Mesendoderm (in vitro differentiated cells): ENCODE measurements around the gene SMPDL3B.

Experiments
- DNase-seq: peaks from one replicate; pipeline ENCODE4 v3.0.0; 2013
- H2AK5ac ChIP-seq: 2 replicates; pipeline ENCODE4 v1.6.1; 2013; ENCODE audit warnings: low read length, inconsistent platforms
- H2BK120ac ChIP-seq: 2 replicates; pipeline ENCODE4 v1.6.1; 2013; ENCODE audit warnings: low read depth, mild to moderate bottlenecking, low read length, moderate library complexity, mixed read lengths
- H2BK15ac ChIP-seq: replicated peaks from 2 replicates; pipeline ENCODE4 v1.6.1; 2013; ENCODE audit warnings: low read depth, mild to moderate bottlenecking, moderate library complexity
- H2BK5ac ChIP-seq: 2 replicates; pipeline ENCODE4 v1.6.1; 2013; ENCODE audit warnings: low read length, inconsistent platforms
- H3K18ac ChIP-seq: 2 replicates; pipeline ENCODE4 v1.6.1; 2013; ENCODE audit warnings: mild to moderate bottlenecking, low read length, mixed read lengths
- H3K23ac ChIP-seq: one replicate; pipeline ENCODE4 v1.6.1; 2013; ENCODE audit warnings: low read length
- H3K27ac ChIP-seq: 2 replicates; pipeline ENCODE4 v1.5.1; 2013; ENCODE audit warnings: low read depth, mild to moderate bottlenecking, inconsistent platforms, low read length, moderate library complexity
- H3K27me3 ChIP-seq: 2 replicates; pipeline ENCODE4 v1.6.1; 2013; ENCODE audit warnings: low read length, control low read depth, mild to moderate bottlenecking, inconsistent platforms; ENCODE audit not compliant: insufficient read depth, poor library complexity
- H3K36me3 ChIP-seq: 2 replicates; pipeline ENCODE4 v1.6.1; 2013; ENCODE audit warnings: low read length, inconsistent platforms; ENCODE audit not compliant: control insufficient read depth, insufficient read depth
- H3K4ac ChIP-seq: one replicate; pipeline ENCODE4 v1.6.1; 2013; ENCODE audit warnings: low read depth, mild to moderate bottlenecking, low read length, moderate library complexity
- H3K4me1 ChIP-seq: 2 replicates; pipeline ENCODE4 v1.6.1; 2013; ENCODE audit warnings: low read depth, low read length, inconsistent platforms; ENCODE audit not compliant: control insufficient read depth
- H3K4me2 ChIP-seq: 2 replicates; pipeline ENCODE4 v1.6.1; 2013; ENCODE audit warnings: low read length
- H3K4me3 ChIP-seq: 2 replicates; pipeline ENCODE4 v1.5.1; 2013; ENCODE audit warnings: mild to moderate bottlenecking, low read length
- H3K56ac ChIP-seq: one replicate; pipeline ENCODE4 v1.6.1; 2013; ENCODE audit warnings: low read length
- H3K79me1 ChIP-seq: 2 replicates; pipeline ENCODE4 v1.6.1; 2013; ENCODE audit warnings: low read length, inconsistent platforms
- H3K79me2 ChIP-seq: 2 replicates; pipeline ENCODE4 v1.6.1; 2013; ENCODE audit warnings: mild to moderate bottlenecking, low read length; ENCODE audit not compliant: control insufficient read depth, insufficient read depth
- H3K9ac ChIP-seq: 2 replicates; pipeline ENCODE4 v1.6.1; 2013; ENCODE audit warnings: low read length, inconsistent platforms
- H4K5ac ChIP-seq: one replicate; pipeline ENCODE4 v1.6.1; 2013; ENCODE audit warnings: low read length
- H4K8ac ChIP-seq: one replicate; pipeline ENCODE4 v1.6.1; 2013; ENCODE audit warnings: low read depth, mild to moderate bottlenecking, control low read depth, low read length, moderate library complexity
- WGBS: extraction: QIAGEN DNeasy Blood & Tissue Kit; methylation state at CpG from one replicate; pipeline ENCODE4 v1.1.7; 2013; ENCODE audit warnings: low lambda C conversion rate, missing lambda C conversion rate; ENCODE audit not compliant: insufficient coverage; ENCODE audit errors: extremely low coverage; 5-methylcytosine and 5-hydroxymethylcytosine counted together

Gene SMPDL3B

GRCh38 chr1:27955076-27955475, 20.3 kb downstream of the SMPDL3B start:
- no peaks in the 10 kb centered on the region for H3K79me1 ChIP-seq
- H3K23ac ChIP-seq: no peak overlapping the region
- no peak overlapping the region for H3K9ac ChIP-seq
- no peaks in the 10 kb centered on the region for H3K27me3 ChIP-seq
- H3K4me1 ChIP-seq: no peaks in the 10 kb centered on the region
- H4K5ac ChIP-seq: no peak overlapping the region
- no peak for DNase-seq
- no peak overlapping the region for H2BK15ac ChIP-seq
- no peak overlapping the region for H3K4me3 ChIP-seq
- no peak overlapping the region for H3K4ac ChIP-seq
- H3K27ac ChIP-seq: no peak overlapping the region
- H2BK5ac ChIP-seq: no peak overlapping the region
- H2AK5ac ChIP-seq: no peak overlapping the region
- H3K79me2 ChIP-seq: no peaks in the 10 kb centered on the region
- H3K56ac ChIP-seq: no peak overlapping the region
- H2BK120ac ChIP-seq: no peak overlapping the region
- H3K36me3 ChIP-seq: no peaks in the 10 kb centered on the region
- no peak overlapping the region for H3K4me2 ChIP-seq
- no peak overlapping the region for H4K8ac ChIP-seq
- H3K18ac ChIP-seq: no peak overlapping the region
- WGBS: no CpG with 5 or more reads among the region's 6 CpGs

- Histone ChIP-seq H2AK5ac (no peak overlapping the region), H4K8ac (no peak overlapping the region), H3K4me3 (no peak overlapping the region), H3K18ac (no peak overlapping the region), H2BK120ac (no peak overlapping the region), H3K23ac (no peak overlapping the region), H3K9ac (no peak overlapping the region), H3K56ac (no peak overlapping the region), H3K4ac (no peak overlapping the region), H3K4me1 (peaks cover 3% of the 10 kb centered on the region), H3K79me1 (peaks cover 8% of the 10 kb centered on the region), H4K5ac (no peak overlapping the region), H2BK15ac (no peak overlapping the region), H3K79me2 (no peaks in the 10 kb centered on the region), H3K4me2 (no peak overlapping the region), H3K27ac (no peak overlapping the region), H2BK5ac (no peak overlapping the region), H3K27me3 (no peaks in the 10 kb centered on the region), H3K36me3 (no peaks in the 10 kb centered on the region)
- no CpG with 5 or more reads among the region's 6 CpGs for WGBS
- no peak for DNase-seq
These were observed 22.0 kb downstream of the SMPDL3B start for GRCh38 chr1:27956761-27957160.

GRCh38 chr1:27957655-27958054, 22.9 kb downstream of the SMPDL3B start:
- no peak overlapping the region for H3K4me3 ChIP-seq
- peaks cover 8% of the 10 kb centered on the region for H3K79me1 ChIP-seq
- H3K27me3 ChIP-seq: no peaks in the 10 kb centered on the region
- no CpG with 5 or more reads among the region's 5 CpGs for WGBS
- no peak overlapping the region for H3K9ac ChIP-seq
- H3K36me3 ChIP-seq: no peaks in the 10 kb centered on the region
- no peak overlapping the region for H4K8ac ChIP-seq
- H3K4ac ChIP-seq: no peak overlapping the region
- no peak overlapping the region for H2AK5ac ChIP-seq
- H3K56ac ChIP-seq: no peak overlapping the region
- peaks cover 3% of the 10 kb centered on the region for H3K4me1 ChIP-seq
- no peak overlapping the region for H4K5ac ChIP-seq
- H3K27ac ChIP-seq: no peak overlapping the region
- no peaks in the 10 kb centered on the region for H3K79me2 ChIP-seq
- H3K23ac ChIP-seq: no peak overlapping the region
- no peak overlapping the region for H3K4me2 ChIP-seq
- H2BK15ac ChIP-seq: no peak overlapping the region
- no peak overlapping the region for H2BK5ac ChIP-seq
- no peak for DNase-seq
- H3K18ac ChIP-seq: no peak overlapping the region
- no peak overlapping the region for H2BK120ac ChIP-seq

- Histone ChIP-seq H2AK5ac (no peak overlapping the region), H3K36me3 (no peaks in the 10 kb centered on the region), H3K79me1 (peaks cover 8% of the 10 kb centered on the region), H4K8ac (no peak overlapping the region), H3K4me1 (peaks cover 3% of the 10 kb centered on the region), H3K9ac (no peak overlapping the region), H3K56ac (peak overlapping the region; percentile 44), H3K4me2 (no peak overlapping the region), H4K5ac (no peak overlapping the region), H3K18ac (no peak overlapping the region), H2BK5ac (no peak overlapping the region), H3K27me3 (no peaks in the 10 kb centered on the region), H3K23ac (no peak overlapping the region), H3K27ac (peak overlapping the region; percentile 14), H3K4me3 (no peak overlapping the region), H2BK15ac (no peak overlapping the region), H3K4ac (no peak overlapping the region), H2BK120ac (no peak overlapping the region), H3K79me2 (no peaks in the 10 kb centered on the region)
- no CpG with 5 or more reads among the region's 26 CpGs for WGBS
- DNase-seq: no peak
These were observed 23.7 kb downstream of the SMPDL3B start for GRCh38 chr1:27958513-27958912.

GRCh38 chr1:27959792-27960603, 25.2 kb downstream of the SMPDL3B start, which contains the start of gene XKR8:
TSS of gene XKR8 (plus strand) at chr1:27959973. CDS start at chr1:27960070, 97 bp downstream.
- peak within 1 kb of the TSS; percentile 89 for H3K27ac ChIP-seq

More at GRCh38 chr1:27959792-27960603, 25.2 kb downstream of the SMPDL3B start, which contains the start of gene XKR8:
- WGBS: no CpG with 5 or more reads among the region's 68 CpGs
- H3K79me1 ChIP-seq: peaks cover 8% of the 10 kb centered on the region
- peak; percentile 94 for DNase-seq
- peak within 1 kb of the TSS; percentile 85 for H2AK5ac ChIP-seq
- H3K36me3 ChIP-seq: no peaks in the 10 kb centered on the region
- H3K56ac ChIP-seq: peak within 1 kb of the TSS; percentile 96
- H3K79me2 ChIP-seq: no peaks in the 10 kb centered on the region
- H4K5ac ChIP-seq: no peak within 1 kb of the TSS
- peak within 1 kb of the TSS; percentile 78 for H3K18ac ChIP-seq
- no peak within 1 kb of the TSS for H4K8ac ChIP-seq
- H3K27me3 ChIP-seq: no peaks in the 10 kb centered on the region
- peak within 1 kb of the TSS; percentile 80 for H3K23ac ChIP-seq
- peaks cover 3% of the 10 kb centered on the region for H3K4me1 ChIP-seq
- peak within 1 kb of the TSS; percentile 92 for H3K9ac ChIP-seq
- H2BK5ac ChIP-seq: peak within 1 kb of the TSS; percentile 59
- H2BK15ac ChIP-seq: no peak within 1 kb of the TSS
- no peak within 1 kb of the TSS for H2BK120ac ChIP-seq
- H3K4ac ChIP-seq: peak within 1 kb of the TSS; percentile 64
- peak within 1 kb of the TSS; percentile 79 for H3K4me3 ChIP-seq
- H3K4me2 ChIP-seq: peak within 1 kb of the TSS; percentile 96
